Testis (tissue), 3 donors: ENCODE data around the gene GRHPR. TPM values are rescaled to one million over a fixed set of nuclear protein-coding genes. Genes with fewer than 3 reads are reported as not detected.

Experiments used
- DNase-seq: peaks from one replicate; pipeline ENCODE4 v3.0.0-alpha.2; 2019
- H3K27ac ChIP-seq, 2 donors: fragments of 200-600 bp; sonication (generic); one replicate each; pipeline ENCODE4 v1.5.1; 2019
- H3K27me3 ChIP-seq: fragments of 200-600 bp; sonication (generic); one replicate; pipeline ENCODE4 v1.5.1; 2019
- H3K36me3 ChIP-seq: fragments of 200-600 bp; sonication (generic); one replicate; pipeline ENCODE4 v1.5.1; 2017; ENCODE audit warnings: low read depth; ENCODE audit errors: missing control alignments
- H3K4me1 ChIP-seq: fragments of 200-600 bp; sonication (generic); one replicate; pipeline ENCODE4 v1.5.1; 2019
- H3K4me3 ChIP-seq, 2 donors: fragments of 200-600 bp; sonication (generic); one replicate each; pipeline ENCODE4 v1.5.1; 2017 to 2019
- H3K9me3 ChIP-seq: fragments of 200-600 bp; sonication (generic); one replicate; pipeline ENCODE4 v1.5.1; 2017
- POLR2A ChIP-seq: fragments of 450-650 bp; IDR thresholded peaks from one replicate; pipeline ENCODE4 v1.6.1; 2017; ENCODE audit warnings: antibody characterized with exemption, mild to moderate bottlenecking, moderate library complexity
- WGBS, 2 donors: methylation state at CpG; one replicate each; pipeline ENCODE4 v1.1.5; 2018; 5-methylcytosine and 5-hydroxymethylcytosine counted together
- intact Hi-C: fragments of 100-400 bp; cut with DNase I; formaldehyde crosslinking; loops from one replicate; pipeline ENCODE4 v1.15.1; 2023; ENCODE audit warnings: low total_unique reads
- polyA plus RNA-seq: library from polyadenylated mRNA; stranded (reverse); fragments of 350-450 nt; fragmentation: Illumina TruSeq; extraction: RNeasy Lipid Tissue Mini Kit (QIAGEN cat#74804); gene quantifications from one replicate; pipeline ENCODE4 v1.2.3, GENCODE V29; 2014; ENCODE audit warnings: low read depth, low replicate concordance; ENCODE audit not compliant: insufficient read depth
- total RNA-seq, 2 donors: library from RNA; depleted of rRNA; stranded (reverse); fragments of >200 nt; gene quantifications; one replicate each; pipeline ENCODE4 v1.2.3, GENCODE V29; 2016
- TF ChIP-seq, protein P1 (sequence below), 3 experiments: fragments of 450-650 bp in 2 of 3; fragments of 200-600 bp in 1 of 3; sonication (generic) in 1 of 3; IDR thresholded peaks; one replicate each; pipeline ENCODE4 v1.5.1; 2016 to 2019; ENCODE audit warnings: antibody characterized with exemption in 3 of 3, mild to moderate bottlenecking in 2 of 3, moderate library complexity in 1 of 3

The GRHPR gene
- total and polyA plus RNA-seq, 3 donors from 2014 or later: 130 to 262 (median 195) TPM

DNA sequence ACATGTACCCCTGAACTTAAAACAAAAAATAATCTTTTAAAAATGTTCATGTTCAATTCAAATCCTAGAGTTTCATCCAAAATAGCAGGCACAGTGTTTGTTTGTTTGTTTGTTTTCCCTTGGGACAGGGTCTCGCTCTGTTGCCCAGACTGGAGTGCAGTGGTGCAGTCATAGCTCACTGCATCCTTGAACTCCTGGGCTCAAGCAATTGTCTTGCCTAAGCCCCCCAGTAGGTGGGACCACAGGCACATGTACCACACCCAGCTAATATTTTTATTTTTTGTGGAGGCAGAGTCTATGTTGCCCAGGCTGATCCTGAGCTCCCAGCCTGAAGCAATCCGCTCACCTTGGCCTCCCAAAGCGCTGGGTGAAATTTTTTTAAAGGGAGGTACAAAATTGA lies 58.3 kb downstream of the GRHPR start:
- Histone ChIP-seq H3K27me3 (no peaks in the 10 kb centered on the region), H3K4me1 (no peaks in the 10 kb centered on the region), H3K4me3 (no peak overlapping the region), H3K9me3 (no peaks in the 10 kb centered on the region), H3K36me3 (no peaks in the 10 kb centered on the region), H3K27ac (no peak overlapping the region)
- no peak for DNase-seq
- 91 to 93% methylated on average over 3 of the region's 3 CpGs for WGBS, 2 donors
- intact Hi-C loops: no loop called here
- TF ChIP-seq, protein P1, sequence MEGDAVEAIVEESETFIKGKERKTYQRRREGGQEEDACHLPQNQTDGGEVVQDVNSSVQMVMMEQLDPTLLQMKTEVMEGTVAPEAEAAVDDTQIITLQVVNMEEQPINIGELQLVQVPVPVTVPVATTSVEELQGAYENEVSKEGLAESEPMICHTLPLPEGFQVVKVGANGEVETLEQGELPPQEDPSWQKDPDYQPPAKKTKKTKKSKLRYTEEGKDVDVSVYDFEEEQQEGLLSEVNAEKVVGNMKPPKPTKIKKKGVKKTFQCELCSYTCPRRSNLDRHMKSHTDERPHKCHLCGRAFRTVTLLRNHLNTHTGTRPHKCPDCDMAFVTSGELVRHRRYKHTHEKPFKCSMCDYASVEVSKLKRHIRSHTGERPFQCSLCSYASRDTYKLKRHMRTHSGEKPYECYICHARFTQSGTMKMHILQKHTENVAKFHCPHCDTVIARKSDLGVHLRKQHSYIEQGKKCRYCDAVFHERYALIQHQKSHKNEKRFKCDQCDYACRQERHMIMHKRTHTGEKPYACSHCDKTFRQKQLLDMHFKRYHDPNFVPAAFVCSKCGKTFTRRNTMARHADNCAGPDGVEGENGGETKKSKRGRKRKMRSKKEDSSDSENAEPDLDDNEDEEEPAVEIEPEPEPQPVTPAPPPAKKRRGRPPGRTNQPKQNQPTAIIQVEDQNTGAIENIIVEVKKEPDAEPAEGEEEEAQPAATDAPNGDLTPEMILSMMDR (IDR thresholded peaks at IDR 0.05): no peak
- TF ChIP-seq POLR2A: no peak

- peak within 1 kb of the TSS; percentile 75 to 79 for H3K4me3 ChIP-seq
- peak; percentile 98 for DNase-seq
- TF ChIP-seq POLR2A: no peak
- TF ChIP-seq, protein P1 (IDR thresholded peaks at IDR 0.05): no peak
- peak within 1 kb of the TSS; percentile 47 to 71 for H3K27ac ChIP-seq
- H3K9me3 ChIP-seq: no peaks in the 10 kb centered on the region
- H3K27me3 ChIP-seq: no peaks in the 10 kb centered on the region
- WGBS, 2 donors: 1 to 4% methylated on average over 22 to 53 of the region's 56 CpGs
- no peaks in the 10 kb centered on the region for H3K36me3 ChIP-seq
- peaks cover 16% of the 10 kb centered on the region for H3K4me1 ChIP-seq
- intact Hi-C loops: no loop called here
These were observed 63.1 kb downstream of the GRHPR start, which contains the start of gene POLR1E for GRCh38 chr9:37485389-37486255. Gene POLR1E, plus strand, starts transcription at chr9:37485948. Its CDS starts 100 bp downstream, at chr9:37486048.

DNA sequence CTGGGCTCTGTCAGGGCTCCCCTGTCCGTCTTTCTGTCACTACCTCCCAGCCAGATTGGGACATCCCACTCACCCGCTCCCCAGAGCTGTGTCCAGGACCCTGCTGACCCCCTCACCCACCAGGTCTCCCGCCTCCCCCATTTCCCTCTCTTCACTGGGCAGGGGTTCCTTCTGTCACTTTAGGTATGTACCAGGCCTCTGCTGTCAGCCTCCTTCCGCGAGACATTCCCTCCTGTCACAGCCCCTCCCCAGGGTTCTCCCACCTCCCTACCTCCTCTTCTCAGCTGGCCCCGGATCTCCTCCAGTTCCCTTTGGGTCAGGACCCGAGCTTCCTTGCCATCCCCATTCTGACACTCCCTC lies 63.7 kb downstream of the GRHPR start:
- 2 to 3% methylated on average over 7 of the region's 7 CpGs for WGBS, 2 donors
- intact Hi-C loops: no loop called here
- TF ChIP-seq, protein P1 (IDR thresholded peaks at IDR 0.05): no peak
- no peak for TF ChIP-seq POLR2A

More for the DNA sequence above, 63.7 kb downstream of the GRHPR start:
- H3K9me3 ChIP-seq: no peaks in the 10 kb centered on the region
- DNase-seq: no peak
- H3K27me3 ChIP-seq: no peaks in the 10 kb centered on the region
- H3K27ac ChIP-seq: peak overlapping the region; percentile 47 to 71
- peak overlapping the region; percentile 75 to 79 for H3K4me3 ChIP-seq
- H3K36me3 ChIP-seq: no peaks in the 10 kb centered on the region
- H3K4me1 ChIP-seq: peaks cover 16% of the 10 kb centered on the region

Other genes starting within 250 kb of the GRHPR start
- gene ZBTB5, start 42.8 kb downstream of the GRHPR start, total RNA-seq: 10 to 100 TPM; 28.4 to 33.8 TPM
- gene ZBTB5, start 42.8 kb downstream of the GRHPR start, polyA plus RNA-seq: 20.4 TPM
- 10 to 100 TPM; 18.6 to 23.8 TPM for gene POLR1E, start 63.3 kb downstream of the GRHPR start, total RNA-seq
- 20.6 TPM for gene POLR1E, start 63.3 kb downstream of the GRHPR start, polyA plus RNA-seq
- 10 to 100 TPM; 28.3 to 31.7 TPM for gene FBXO10, start 153.7 kb downstream of the GRHPR start, total RNA-seq
- 28.7 TPM for gene FBXO10, start 153.7 kb downstream of the GRHPR start, polyA plus RNA-seq
- 100 to 1,000 TPM in 1 of 2 donors, 10 to 100 TPM in 1; 96.5 to 113 TPM for gene TOMM5, start 169.9 kb downstream of the GRHPR start, total RNA-seq
- gene TOMM5, start 169.9 kb downstream of the GRHPR start, polyA plus RNA-seq: 126 TPM
- gene FRMPD1, start 228.3 kb downstream of the GRHPR start, total RNA-seq: 10 to 100 TPM; 48.0 to 67.3 TPM
- 15.9 TPM for gene FRMPD1, start 228.3 kb downstream of the GRHPR start, polyA plus RNA-seq